IMR-90 (cell line): ENCODE measurements around the gene TTC24. TPM values are rescaled to one million over a fixed set of nuclear protein-coding genes. Genes with fewer than 3 reads are reported as not detected.

ENCODE experiments used
- ATAC-seq: fragments of 200-7000 bp; cut with Tn5 transposase; 2 replicates; pipeline ENCODE4 v1.9.1; 2020; ENCODE audit warnings: low read depth, mild to moderate bottlenecking, moderate library complexity
- BruUV-seq: library from RNA; stranded (reverse); fragments of 400-500 nt; replicated peaks from 2 replicates; lab custom pipeline; 2021; lab: Mats Ljungman, UMichigan
- CTCF ChIA-PET: fragments of 300-600 bp; formaldehyde crosslinking; extraction: SDS; loops from one replicate; lab custom pipeline; 2021; ENCODE audit warnings: antibody characterized with exemption; lab: Yijun Ruan, JAX
- POLR2A ChIA-PET: fragments of 300-600 bp; sonication (Branson Sonifier 250); formaldehyde crosslinking; loops from one replicate; lab custom pipeline; 2022; ENCODE audit warnings: antibody characterized with exemption; ENCODE audit not compliant: unreplicated experiment; lab: Charles Lee
- DNase-seq: peaks from one replicate; pipeline ENCODE4 v3.0.0; 2013
- H2AFZ ChIP-seq: replicated peaks from 2 replicates; pipeline ENCODE3; 2013; ENCODE audit warnings: low read length, mild to moderate bottlenecking; ENCODE audit not compliant: poor library complexity
- H2AK5ac ChIP-seq: 2 replicates; pipeline ENCODE4 v1.6.1; 2013; ENCODE audit warnings: low read depth, low read length, inconsistent platforms
- H2AK9ac ChIP-seq: replicated peaks from 2 replicates; pipeline ENCODE3; 2013; ENCODE audit warnings: mild to moderate bottlenecking, low read depth, low read length, moderate library complexity; ENCODE audit not compliant: poor library complexity
- H2BK120ac ChIP-seq: 2 replicates; pipeline ENCODE4 v1.6.1; 2013; ENCODE audit warnings: low read depth, low read length, inconsistent platforms
- H2BK15ac ChIP-seq: 3 replicates; pipeline ENCODE4 v1.6.1; 2013; ENCODE audit warnings: low read depth, low read length, inconsistent platforms
- H2BK20ac ChIP-seq: 2 replicates; pipeline ENCODE4 v1.6.1; 2013; ENCODE audit warnings: low read depth, mild to moderate bottlenecking, inconsistent platforms, low read length, moderate library complexity
- H2BK5ac ChIP-seq: 2 replicates; pipeline ENCODE4 v1.6.1; 2013; ENCODE audit warnings: mild to moderate bottlenecking, low read depth, low read length, inconsistent platforms; ENCODE audit not compliant: poor library complexity, severe bottlenecking
- H3K14ac ChIP-seq: replicated peaks from 2 replicates; pipeline ENCODE4 v1.6.1; 2013; ENCODE audit warnings: low read depth, low read length, inconsistent platforms
- H3K18ac ChIP-seq: 2 replicates; pipeline ENCODE4 v1.6.1; 2013; ENCODE audit warnings: low read depth, low read length, control low read depth
- H3K23ac ChIP-seq: 2 replicates; pipeline ENCODE4 v1.6.1; 2013; ENCODE audit warnings: low read depth, low read length, inconsistent platforms
- H3K27ac ChIP-seq: 2 replicates; pipeline ENCODE4 v1.5.1; 2013; ENCODE audit warnings: mild to moderate bottlenecking, control low read depth, low read length; ENCODE audit not compliant: insufficient read depth
- H3K27me3 ChIP-seq: 2 replicates; pipeline ENCODE4 v1.6.1; 2013; ENCODE audit warnings: low read length; ENCODE audit not compliant: control insufficient read depth, insufficient read depth
- H3K36me3 ChIP-seq: 2 replicates; pipeline ENCODE4 v1.6.1; 2013; ENCODE audit warnings: low read length, mixed read lengths; ENCODE audit not compliant: control insufficient read depth, insufficient read depth
- H3K4ac ChIP-seq: 2 replicates; pipeline ENCODE4 v1.6.1; 2013; ENCODE audit warnings: low read depth, low read length, inconsistent platforms
- H3K4me1 ChIP-seq: 2 replicates; pipeline ENCODE4 v1.6.1; 2013; ENCODE audit warnings: low read length, mixed read lengths; ENCODE audit not compliant: control insufficient read depth, insufficient read depth
- H3K4me2 ChIP-seq: 2 replicates; pipeline ENCODE4 v1.6.1; 2013; ENCODE audit warnings: low read depth, mild to moderate bottlenecking, control low read depth, low read length, moderate library complexity
- H3K4me3 ChIP-seq: 2 replicates; pipeline ENCODE4 v1.5.1; 2013; ENCODE audit warnings: low read depth, mild to moderate bottlenecking, control low read depth, low read length, moderate library complexity; ENCODE audit not compliant: insufficient read depth
- H3K56ac ChIP-seq: 2 replicates; pipeline ENCODE4 v1.6.1; 2013; ENCODE audit warnings: low read length, inconsistent platforms; ENCODE audit not compliant: insufficient read depth; ENCODE audit errors: extremely low read depth
- H3K79me1 ChIP-seq, 2 experiments: 2 replicates each; pipeline ENCODE4 v1.6.1; 2013; ENCODE audit warnings: low read length in 2 of 2, inconsistent platforms in 1 of 2, low read depth in 1 of 2
- H3K9ac ChIP-seq: 2 replicates; pipeline ENCODE4 v1.6.1; 2013; ENCODE audit warnings: low read depth, low read length, control low read depth
- H3K9me1 ChIP-seq: 2 replicates; pipeline ENCODE4 v1.6.1; 2013; ENCODE audit warnings: low read length, inconsistent platforms; ENCODE audit not compliant: insufficient read depth
- H3K9me3 ChIP-seq: 2 replicates; pipeline ENCODE4 v1.6.1; 2013; ENCODE audit warnings: low read length; ENCODE audit not compliant: control insufficient read depth, insufficient read depth
- H4K20me1 ChIP-seq: 2 replicates; pipeline ENCODE4 v1.6.1; 2013; ENCODE audit warnings: low read length, inconsistent platforms; ENCODE audit not compliant: insufficient read depth
- H4K5ac ChIP-seq: 2 replicates; pipeline ENCODE4 v1.6.1; 2013; ENCODE audit warnings: mild to moderate bottlenecking, low read depth, low read length, control low read depth
- H4K8ac ChIP-seq, 2 experiments: 2 replicates each; pipeline ENCODE4 v1.6.1; 2013; ENCODE audit warnings: low read depth in 2 of 2, low read length in 2 of 2, control low read depth in 1 of 2, inconsistent platforms in 1 of 2
- H4K91ac ChIP-seq: 2 replicates; pipeline ENCODE4 v1.6.1; 2013; ENCODE audit warnings: low read depth, low read length, inconsistent platforms; ENCODE audit not compliant: insufficient read depth
- CEBPB ChIP-seq: IDR thresholded peaks from 2 replicates; pipeline ENCODE4 v1.6.1; 2012; ENCODE audit warnings: low read depth, low read length, improper control_type of control experiment
- CHD1 ChIP-seq: IDR thresholded peaks from 2 replicates; pipeline ENCODE4 v1.6.1; 2012; ENCODE audit warnings: low read depth, low read length, improper control_type of control experiment
- MAZ ChIP-seq: IDR thresholded peaks from 2 replicates; pipeline ENCODE4 v1.6.1; 2012; ENCODE audit warnings: low read depth, mild to moderate bottlenecking, low read length, improper control_type of control experiment, moderate library complexity, borderline replicate concordance
- NFE2L2 ChIP-seq: fragments of 150-350 bp; IDR thresholded peaks from 2 replicates; pipeline ENCODE4 v1.6.1; 2016; ENCODE audit warnings: low read depth, mild to moderate bottlenecking, low read length
- POLR2A ChIP-seq: IDR thresholded peaks from 2 replicates; pipeline ENCODE4 v1.6.1; 2012; ENCODE audit warnings: mild to moderate bottlenecking, low read depth, low read length
- RAD21 ChIP-seq: IDR thresholded peaks from 2 replicates; pipeline ENCODE4 v1.6.1; 2012; ENCODE audit warnings: low read length, improper control_type of control experiment
- RCOR1 ChIP-seq: IDR thresholded peaks from 2 replicates; pipeline ENCODE4 v1.6.1; 2012; ENCODE audit warnings: mild to moderate bottlenecking, low read length, improper control_type of control experiment; ENCODE audit not compliant: insufficient replicate concordance
- RFX5 ChIP-seq: IDR thresholded peaks from 2 replicates; pipeline ENCODE4 v1.8.0; 2012; ENCODE audit warnings: low read depth, mild to moderate bottlenecking, low read length, moderate library complexity
- WGBS, 2 experiments: methylation state at CpG; one replicate each; pipeline versions ENCODE4 v1.1.5 to v1.1.7; 2013; ENCODE audit warnings: missing lambda C conversion rate in 2 of 2; ENCODE audit not compliant: insufficient read length in 1 of 2; ENCODE audit errors: extremely low coverage in 2 of 2; 5-methylcytosine and 5-hydroxymethylcytosine counted together
- dilution Hi-C: fragments of 300-500 bp; cut with HindIII; formaldehyde crosslinking; loops from one replicate; pipeline ENCODE4 v1.14.3; 2018; ENCODE audit warnings: low sequenced_read_pairs; ENCODE audit not compliant: unreplicated experiment
- in situ Hi-C: fragments of 300-500 bp; cut with MboI; formaldehyde crosslinking; loops from 3 replicates; pipeline ENCODE4 v1.14.3; 2019; ENCODE audit warnings: low sequenced_read_pairs, inconsistent platforms, mixed read lengths
- intact Hi-C: fragments of 100-400 bp; cut with micrococcal nuclease; formaldehyde crosslinking; loops from 2 replicates; pipeline ENCODE4 v1.10.0; 2022
- polyA plus RNA-seq, 3 experiments: library from polyadenylated mRNA; depleted of rRNA; stranded (reverse); fragments of >200 nt; gene quantifications; 2 replicates each; pipeline ENCODE4 v1.2.3, GENCODE V29; 2012; ENCODE audit warnings: low replicate concordance in 1 of 3
- total RNA-seq: library from RNA; depleted of rRNA; stranded (reverse); fragments of >200 nt; gene quantifications from 2 replicates; pipeline ENCODE4 v1.2.3, GENCODE V29; 2012
- TF ChIP-seq, protein P1 (sequence below): fragments of 150-350 bp; IDR thresholded peaks from 2 replicates; pipeline ENCODE4 v1.6.1; 2017; ENCODE audit warnings: mild to moderate bottlenecking, antibody characterized with exemption, low read length, low read depth

Gene TTC24
- total and polyA plus RNA-seq, 2 of the 4 experiments (the other 2 are of a cell fraction) = not detected

DNA sequence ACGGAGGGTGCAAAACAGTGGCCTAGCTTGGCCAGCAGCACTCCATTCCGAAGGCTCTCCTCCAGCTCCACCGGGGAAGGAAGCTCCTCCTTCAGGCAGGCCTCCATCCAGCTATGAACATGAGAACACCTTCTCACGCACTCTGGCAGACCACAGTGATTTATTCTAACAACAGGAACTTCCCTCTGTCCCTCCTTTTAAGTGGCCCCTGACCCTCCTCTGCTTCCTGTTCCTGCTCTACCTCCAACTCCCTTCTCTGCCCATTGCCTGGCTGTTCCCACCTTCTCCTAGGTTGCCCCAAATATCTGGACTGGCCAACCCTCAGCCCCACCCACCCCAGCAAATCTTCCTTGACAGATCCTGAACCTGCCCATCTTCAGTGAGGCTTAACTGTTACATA is 13.1 kb upstream of the TTC24 start:
- ATAC-seq = no peak
- no peak for DNase-seq
- H3K56ac ChIP-seq = no peak overlapping the region
- no peak overlapping the region for H3K4me3 ChIP-seq
- no peak overlapping the region for H2BK20ac ChIP-seq
- no peak overlapping the region for H2AK5ac ChIP-seq
- ChIA-PET CTCF (interaction anchor here (0.7 kb wide), 1 partner anchor 86 kb away, joined by 3 read pairs; no protein-coding TSS in a partner anchor), POLR2A (no interaction called here)
- no peak overlapping the region for H4K91ac ChIP-seq
- H3K79me1 ChIP-seq = peaks cover 11 to 27% of the 10 kb centered on the region in 2 experiments
- H3K9ac ChIP-seq = no peak overlapping the region
- H2BK15ac ChIP-seq = no peak overlapping the region
- no peaks in the 10 kb centered on the region for H3K27me3 ChIP-seq
- no peaks in the 10 kb centered on the region for H3K9me3 ChIP-seq
- peaks cover 2% of the 10 kb centered on the region; the same call in 1 of the 2 replicates for H3K4me1 ChIP-seq
- no peaks in the 10 kb centered on the region; the same call in 1 of the 2 replicates for H4K20me1 ChIP-seq
- in situ Hi-C loops (no loop called here), intact Hi-C loops (no loop called here), dilution Hi-C loops (no loop called here)
- no TSS peak for BruUV-seq
- no peak overlapping the region for H2BK5ac ChIP-seq
- H3K4ac ChIP-seq = no peak overlapping the region
- H3K4me2 ChIP-seq = no peak overlapping the region
- H3K23ac ChIP-seq = no peak overlapping the region
- no peak overlapping the region for H2AK9ac ChIP-seq
- no peak overlapping the region for H3K14ac ChIP-seq
- H3K9me1 ChIP-seq = peaks cover 19% of the 10 kb centered on the region
- H3K36me3 ChIP-seq = peaks cover 22% of the 10 kb centered on the region
- no peak overlapping the region for H3K27ac ChIP-seq
- 83% methylated on average over 3 of the region's 4 CpGs; no CpG with 5 or more reads in 1 of the 2 experiments for WGBS, 2 experiments
- no peak overlapping the region for H3K18ac ChIP-seq
- no peak overlapping the region for H4K8ac ChIP-seq
- H4K5ac ChIP-seq = no peak overlapping the region
- no peak overlapping the region for H2AFZ ChIP-seq
- H2BK120ac ChIP-seq = no peak overlapping the region
- TF ChIP-seq CEBPB (no peak), POLR2A (no peak), RAD21 (no peak), RCOR1 (no peak), CHD1 (no peak), NFE2L2 (no peak), RFX5 (no peak), MAZ (no peak)
- TF ChIP-seq, protein P1, sequence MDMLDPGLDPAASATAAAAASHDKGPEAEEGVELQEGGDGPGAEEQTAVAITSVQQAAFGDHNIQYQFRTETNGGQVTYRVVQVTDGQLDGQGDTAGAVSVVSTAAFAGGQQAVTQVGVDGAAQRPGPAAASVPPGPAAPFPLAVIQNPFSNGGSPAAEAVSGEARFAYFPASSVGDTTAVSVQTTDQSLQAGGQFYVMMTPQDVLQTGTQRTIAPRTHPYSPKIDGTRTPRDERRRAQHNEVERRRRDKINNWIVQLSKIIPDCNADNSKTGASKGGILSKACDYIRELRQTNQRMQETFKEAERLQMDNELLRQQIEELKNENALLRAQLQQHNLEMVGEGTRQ = no peak
